Ecto neural progenitor cell (in vitro differentiated cells): ENCODE results near the gene ATXN7.

Experiments
- DNase-seq: peaks from one replicate; pipeline ENCODE4 v3.0.0-alpha.2; 2018; ENCODE audit warnings: low spot score

Gene ATXN7

GRCh38 chr3:64019879-64020278 is 156.2 kb downstream of the ATXN7 start:
- DNase-seq: no peak

GRCh38 chr3:64021922-64022321 is 158.3 kb downstream of the ATXN7 start:
- DNase-seq: no peak

DNA sequence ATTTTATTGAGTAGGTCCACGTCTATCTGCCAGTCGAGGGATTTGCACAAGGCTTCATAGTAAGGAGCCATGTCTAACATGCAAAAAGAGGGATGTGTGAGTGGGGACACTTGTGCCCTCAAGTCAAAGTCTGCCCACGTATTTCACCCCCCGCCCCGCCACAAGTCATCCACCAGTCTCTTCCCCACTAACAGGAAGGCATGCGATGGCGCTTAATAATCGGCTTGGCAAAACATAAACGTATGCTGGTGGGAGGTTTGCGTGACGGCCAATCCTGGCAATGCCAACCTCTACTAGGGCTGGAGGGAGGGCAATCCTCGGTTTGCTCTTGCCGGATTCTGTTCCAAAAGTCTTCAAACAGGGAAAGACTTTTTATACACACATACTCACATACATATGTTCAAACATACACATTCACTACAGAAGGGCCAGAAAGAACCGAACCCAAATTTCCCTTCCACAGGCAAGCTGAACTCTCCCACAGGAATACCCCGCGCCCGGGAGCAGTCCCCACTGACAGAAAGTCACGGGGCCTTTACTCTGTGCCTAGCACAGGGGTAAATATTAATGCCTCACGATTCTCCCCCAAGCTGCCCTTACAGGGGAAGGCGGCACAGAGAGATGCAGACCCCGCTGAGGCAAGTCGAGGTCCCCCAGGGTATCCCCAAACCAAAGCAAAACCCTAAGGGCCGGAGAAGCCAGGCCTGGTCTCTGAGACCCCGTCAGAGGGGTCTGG is 159.0 kb downstream of the ATXN7 start:
- no peak for DNase-seq

DNA sequence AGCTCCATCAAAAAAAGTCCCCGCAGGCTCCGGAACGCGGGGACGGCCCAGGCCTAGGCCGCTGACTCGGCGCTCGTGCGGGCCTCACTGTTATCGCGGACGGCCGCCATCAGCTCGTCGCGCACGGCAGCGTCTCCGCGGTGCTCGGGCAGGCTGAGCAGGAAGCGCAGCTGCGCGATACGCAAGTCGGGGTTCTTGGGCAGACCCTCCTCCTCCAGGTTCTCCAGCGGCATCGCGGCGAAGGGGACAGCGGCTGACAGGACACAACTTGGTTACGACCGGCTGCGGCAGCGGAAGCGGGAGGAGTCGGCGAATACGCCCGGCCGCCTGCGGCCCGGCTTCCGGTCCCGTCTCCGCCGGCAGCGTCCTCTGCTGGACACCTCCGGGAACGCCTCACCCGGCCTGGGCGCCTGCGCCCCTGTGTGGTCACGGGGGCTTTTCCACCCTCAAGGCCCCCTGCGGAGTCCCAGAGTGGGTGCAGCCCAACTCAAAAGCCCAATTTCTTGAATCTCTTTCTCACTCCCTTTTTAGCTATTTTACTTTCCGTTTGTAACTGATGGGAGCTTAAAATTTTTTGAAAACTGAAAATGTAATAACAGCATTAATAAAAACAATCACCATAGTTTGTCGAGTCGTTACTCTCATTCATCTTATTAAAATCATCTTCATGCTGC is 159.7 kb downstream of the ATXN7 start, which contains the start of gene PSMD6:
Gene PSMD6 (minus strand): TSS at position 308 of the 674 bp plus-strand sequence. CDS start 75 bp downstream, at position 233.
- peak; percentile 93 for DNase-seq

DNA sequence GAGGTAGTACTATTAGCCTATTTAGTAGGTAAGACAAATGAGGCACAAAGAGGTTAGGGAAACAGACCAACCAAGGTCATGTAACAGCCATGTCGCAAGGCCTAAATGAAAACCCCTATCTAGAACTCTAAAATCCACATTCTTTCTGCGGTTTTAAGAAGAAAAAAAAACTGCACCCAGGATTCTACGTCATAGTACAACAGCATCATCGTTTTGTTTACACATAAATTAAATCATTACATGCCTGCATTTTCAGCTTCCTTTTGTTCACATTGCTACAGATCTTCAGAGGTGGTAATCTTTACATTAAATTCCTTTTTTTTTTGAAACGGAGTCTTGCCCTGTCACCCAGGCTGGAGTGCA is 160.2 kb downstream of the ATXN7 start:
- DNase-seq: no peak

DNA sequence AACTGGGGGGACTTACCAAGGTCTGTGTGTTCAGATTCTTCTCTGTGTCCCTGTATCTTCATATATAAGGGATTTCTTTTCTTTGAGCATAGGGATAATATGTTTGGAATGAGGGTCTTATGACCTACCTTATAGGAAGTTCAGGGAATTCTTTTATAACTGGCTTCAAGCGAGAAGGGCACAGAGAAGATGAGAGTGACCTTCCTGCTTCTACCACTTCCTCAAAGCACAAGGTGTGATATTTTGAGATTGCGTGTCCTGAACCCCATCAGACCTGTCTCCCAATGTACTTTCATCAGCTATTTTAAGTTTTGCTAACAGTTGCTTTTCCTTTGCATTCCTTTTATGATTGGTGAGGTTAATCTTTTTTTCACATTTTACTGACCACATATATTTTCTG is 162.7 kb downstream of the ATXN7 start:
- DNase-seq: no peak

GRCh38 chr3:64027658-64028057 is 164.0 kb downstream of the ATXN7 start:
- DNase-seq: no peak

- DNase-seq: no peak
Observed at GRCh38 chr3:64028754-64029153, 165.1 kb downstream of the ATXN7 start.

GRCh38 chr3:64029287-64029686 is 165.6 kb downstream of the ATXN7 start:
- no peak for DNase-seq

GRCh38 chr3:64030741-64031140 is 167.1 kb downstream of the ATXN7 start:
- peak; percentile 85 for DNase-seq

GRCh38 chr3:64031540-64032508 is 168.2 kb downstream of the ATXN7 start:
- no peak for DNase-seq

DNA sequence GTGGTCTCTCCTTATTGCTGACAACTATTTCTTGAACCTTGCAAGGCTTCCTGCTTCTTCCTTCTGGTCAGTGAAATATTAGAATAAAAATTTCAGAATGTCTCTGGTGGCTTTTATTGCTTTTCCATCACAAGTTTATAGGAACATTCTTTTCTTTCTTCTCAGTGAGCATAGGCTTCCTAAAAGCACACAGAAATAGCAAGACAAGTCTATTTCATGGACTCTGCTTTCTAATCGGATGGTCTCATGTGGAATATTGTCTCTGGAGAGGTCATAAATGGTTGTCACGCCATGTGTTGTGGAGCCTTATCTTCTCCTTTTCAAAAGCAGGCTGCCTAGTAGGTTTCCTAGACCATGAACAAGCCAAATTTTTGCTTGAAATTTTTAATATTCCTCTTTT is 169.4 kb downstream of the ATXN7 start:
- DNase-seq: no peak

DNA sequence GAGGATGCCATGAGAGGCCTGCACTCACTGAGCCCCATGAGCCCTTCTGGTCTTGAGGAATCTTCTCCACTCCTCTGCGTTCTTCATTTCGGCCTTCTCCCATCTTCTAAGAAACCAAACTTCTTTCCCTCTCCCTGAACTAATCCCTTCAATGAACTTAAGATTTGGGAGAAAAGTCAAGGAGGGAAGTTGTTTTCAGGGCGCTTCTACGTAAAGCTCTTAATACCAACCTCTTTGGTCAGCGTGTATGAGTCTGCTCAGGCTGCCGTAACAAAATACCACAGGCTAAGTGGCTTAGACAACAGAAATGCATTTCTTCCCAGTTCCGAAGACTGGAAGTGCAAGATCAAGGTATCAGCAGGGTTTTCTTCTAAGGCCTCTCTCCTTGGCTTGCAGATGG is 173.4 kb downstream of the ATXN7 start:
- DNase-seq: no peak

DNA sequence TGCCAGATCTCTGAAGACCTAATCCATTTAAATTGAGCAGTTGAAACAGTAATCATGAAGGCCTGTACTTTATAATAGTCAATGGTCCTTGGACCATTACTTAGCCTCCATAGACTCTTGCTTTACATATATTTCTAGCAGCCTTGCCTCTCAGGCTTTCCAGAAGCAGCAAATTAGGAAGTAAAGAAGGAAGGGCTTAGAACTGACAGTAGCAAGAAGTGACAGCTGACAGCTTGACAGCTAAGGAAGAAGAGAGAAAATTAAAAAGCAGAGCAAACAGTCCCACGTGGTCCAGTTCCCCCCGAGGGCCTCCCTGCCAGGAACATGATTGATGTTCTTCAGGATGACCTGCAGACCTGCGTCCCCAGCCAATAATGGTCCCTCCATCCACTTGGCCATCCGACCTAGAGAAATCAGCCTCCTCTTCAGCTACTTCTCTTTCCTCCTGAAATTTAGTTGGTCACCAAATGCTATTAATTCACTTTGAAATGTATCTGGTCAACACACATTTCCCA is 174.6 kb downstream of the ATXN7 start:
- no peak for DNase-seq

DNA sequence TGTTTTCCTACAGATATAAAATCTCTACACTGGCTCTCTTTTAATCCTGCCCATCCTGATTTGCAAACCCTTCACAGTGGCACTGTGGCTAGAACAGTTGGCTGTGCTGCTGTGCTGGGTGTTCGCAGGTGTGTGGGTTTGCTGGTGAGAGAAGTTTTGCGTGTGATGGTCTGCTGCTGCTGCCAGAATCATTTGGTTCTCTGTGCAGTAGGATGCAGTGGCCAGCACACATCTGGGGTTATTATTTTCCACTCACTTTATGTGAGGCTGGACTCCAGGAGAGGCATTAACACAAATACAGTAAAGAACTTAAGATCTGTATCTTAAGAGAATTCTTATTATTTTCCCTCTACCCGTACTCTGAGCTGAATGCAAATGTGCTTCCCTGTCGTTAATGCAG is 175.7 kb downstream of the ATXN7 start:
- no peak for DNase-seq

GRCh38 chr3:64039981-64040733 is 176.5 kb downstream of the ATXN7 start:
- no peak for DNase-seq

GRCh38 chr3:64042952-64043351 is 179.3 kb downstream of the ATXN7 start:
- no peak for DNase-seq

GRCh38 chr3:64046592-64046991 is 182.9 kb downstream of the ATXN7 start:
- no peak for DNase-seq

GRCh38 chr3:64046996-64047594 is 183.4 kb downstream of the ATXN7 start:
- DNase-seq: no peak

- no peak for DNase-seq
Observed at GRCh38 chr3:64047787-64048186, 184.1 kb downstream of the ATXN7 start.

DNA sequence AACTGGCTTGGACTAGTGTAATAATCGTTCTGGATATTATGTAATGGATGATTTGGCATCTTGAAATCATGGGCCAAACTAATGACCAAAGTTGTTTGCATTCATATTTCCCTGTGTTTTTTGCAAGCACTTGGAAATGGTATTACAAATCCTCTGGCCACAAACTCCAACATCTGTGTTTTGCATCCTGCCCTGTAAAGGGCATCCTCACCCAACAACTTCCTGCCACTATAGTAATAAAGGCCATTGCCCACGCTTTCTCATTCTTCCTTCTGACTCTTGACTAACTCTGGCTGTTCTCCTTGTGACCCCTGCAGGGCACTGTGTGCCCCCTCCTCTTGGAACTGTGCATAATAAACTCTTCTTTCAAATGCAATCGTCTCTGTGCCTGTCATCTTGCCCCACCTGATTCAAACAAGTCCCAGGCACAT is 185.0 kb downstream of the ATXN7 start:
- DNase-seq: no peak
